CD4-positive, alpha-beta memory T cell (primary cell): ENCODE results near the gene TPK1. TPM values are rescaled to one million over a fixed set of nuclear protein-coding genes. Genes with fewer than 3 reads are reported as not detected.
A peak's percentile ranks its signal among the peaks of the same experiment; 100 is the strongest.

Experiments
- CTCF ChIA-PET: fragments of 350-600 bp; sonication (Branson Sonifier 250); formaldehyde crosslinking; loops from one replicate; lab custom pipeline; 2021; ENCODE audit warnings: inconsistent platforms; ENCODE audit not compliant: partially characterized antibody; lab: Charles Lee
- POLR2A ChIA-PET: fragments of 350-600 bp; sonication (Branson Sonifier 250); formaldehyde crosslinking; loops from one replicate; lab custom pipeline; 2021; ENCODE audit not compliant: partially characterized antibody; lab: Charles Lee
- DNase-seq, 5 donors: peaks; one replicate each; pipeline versions ENCODE4 v3.0.0 to v3.0.0-alpha.2; 2020 to 2022; ENCODE audit warnings: mixed read lengths in 1 of 5
- H3K27ac ChIP-seq: one replicate; pipeline ENCODE4 v1.7.0; 2013; ENCODE audit warnings: low read depth, low read length
- H3K27me3 ChIP-seq: 2 replicates; pipeline ENCODE4 v1.7.0; 2013; ENCODE audit warnings: mild to moderate bottlenecking, low read length, moderate library complexity; ENCODE audit not compliant: insufficient read depth
- H3K36me3 ChIP-seq: 2 replicates; pipeline ENCODE4 v1.7.0; 2013; ENCODE audit warnings: mild to moderate bottlenecking, low read length, moderate library complexity; ENCODE audit not compliant: insufficient read depth
- H3K4me1 ChIP-seq: 2 replicates; pipeline ENCODE4 v1.7.0; 2013; ENCODE audit warnings: mild to moderate bottlenecking, low read length, moderate library complexity; ENCODE audit not compliant: insufficient read depth
- H3K4me3 ChIP-seq, 2 donors: one replicate each; pipeline ENCODE4 v1.7.0; 2013; ENCODE audit warnings: low read length in 2 of 2, mild to moderate bottlenecking in 1 of 2
- H3K9me3 ChIP-seq, 2 donors: one replicate each; pipeline ENCODE4 v1.7.0; 2013; ENCODE audit warnings: low read length in 2 of 2, control low read depth in 1 of 2; ENCODE audit not compliant: control insufficient read depth in 1 of 2
- H3K27ac Mint-ChIP-seq, 7 donors: one replicate each; pipeline ENCODE4 v1.8.0; 2020 to 2021; ENCODE audit warnings: mixed read lengths in 7 of 7, mild to moderate bottlenecking in 6 of 7, inconsistent platforms in 3 of 7, moderate library complexity in 3 of 7
- H3K27me3 Mint-ChIP-seq, 2 donors: one replicate each; pipeline ENCODE4 v1.8.0; 2020 to 2021; ENCODE audit warnings: mixed read lengths in 2 of 2
- H3K36me3 Mint-ChIP-seq, 2 donors: one replicate each; pipeline ENCODE4 v1.8.0; 2020 to 2021; ENCODE audit warnings: mixed read lengths in 2 of 2, inconsistent platforms in 1 of 2, mild to moderate bottlenecking in 1 of 2
- H3K4me1 Mint-ChIP-seq, 4 donors: one replicate each; pipeline ENCODE4 v1.8.0; 2020 to 2021; ENCODE audit warnings: mixed read lengths in 4 of 4, mild to moderate bottlenecking in 1 of 4
- H3K4me3 Mint-ChIP-seq, 8 donors: one replicate each; pipeline ENCODE4 v1.8.0; 2020 to 2021; ENCODE audit warnings: mixed read lengths in 8 of 8, mild to moderate bottlenecking in 7 of 8, moderate library complexity in 6 of 8, inconsistent platforms in 3 of 8
- H3K9me3 Mint-ChIP-seq, 8 donors: one replicate each; pipeline ENCODE4 v1.8.0; 2020 to 2021; ENCODE audit warnings: mixed read lengths in 8 of 8, mild to moderate bottlenecking in 5 of 8, inconsistent platforms in 3 of 8, moderate library complexity in 1 of 8
- intact Hi-C: fragments of 100-400 bp; cut with micrococcal nuclease; formaldehyde crosslinking; loops from one replicate; pipeline ENCODE4 v1.15.1; 2023
- polyA plus RNA-seq, 2 donors: library from polyadenylated mRNA; unstranded; fragments of 300-500 nt; fragmentation: Illumina TruSeq; gene quantifications; one replicate each; pipeline ENCODE4 v1.2.3, GENCODE V29; 2021
- total RNA-seq, 2 experiments: library from RNA; stranded (reverse); gene quantifications; one replicate each; pipeline ENCODE4 v1.2.3, GENCODE V29; 2021

The TPK1 gene
- total and polyA plus RNA-seq, 4 experiments from 2014 or later, result 25.2 to 30.7 (median 27.8) TPM

GRCh38 chr7:144473908-144474307 lies 361.9 kb downstream of the TPK1 start:
- Histone ChIP-seq H3K27ac (no peak overlapping the region), H3K4me3 (no peak overlapping the region), H3K27me3 (no peaks in the 10 kb centered on the region), H3K36me3 (no peaks in the 10 kb centered on the region), H3K4me1 (no peaks in the 10 kb centered on the region), H3K9me3 (no peaks in the 10 kb centered on the region)
- Mint-ChIP-seq H3K27me3 (no peaks in the 10 kb centered on the region), H3K4me3 (no peak overlapping the region), H3K9me3 (peaks cover 0 to 1% (median 0%) of the 10 kb centered on the region in 8 donors), H3K27ac (peak overlapping the region in 1 of 7 donors; percentile 82), H3K36me3 (peaks cover 12 to 26% of the 10 kb centered on the region in 2 donors), H3K4me1 (peaks cover 0 to 2% (median 0%) of the 10 kb centered on the region in 4 donors)
- intact Hi-C loops, result no loop called here
- ChIA-PET CTCF (no interaction called here), POLR2A (no interaction called here)
- DNase-seq, result no peak

GRCh38 chr7:144470078-144470477 lies 365.8 kb downstream of the TPK1 start:
- ChIA-PET POLR2A (no interaction called here), CTCF (no interaction called here)
- H3K9me3 Mint-ChIP-seq, result peaks cover 4 to 19% (median 15%) of the 10 kb centered on the region in 8 donors
- Histone ChIP-seq H3K4me3 (no peak overlapping the region), H3K27me3 (no peaks in the 10 kb centered on the region), H3K9me3 (no peaks in the 10 kb centered on the region), H3K4me1 (no peaks in the 10 kb centered on the region), H3K36me3 (no peaks in the 10 kb centered on the region), H3K27ac (no peak overlapping the region)
- H3K4me3 Mint-ChIP-seq, result no peak overlapping the region
- no peak for DNase-seq
- H3K27me3 Mint-ChIP-seq, result no peaks in the 10 kb centered on the region
- peaks cover 0 to 2% (median 0%) of the 10 kb centered on the region in 4 donors for H3K4me1 Mint-ChIP-seq
- H3K27ac Mint-ChIP-seq, result no peak overlapping the region
- peaks cover 39 to 51% of the 10 kb centered on the region in 2 donors for H3K36me3 Mint-ChIP-seq
- intact Hi-C loops, result no loop called here

- ChIA-PET POLR2A (no interaction called here), CTCF (no interaction called here)
- H3K27me3 ChIP-seq, result no peaks in the 10 kb centered on the region
- Mint-ChIP-seq H3K27me3 (no peaks in the 10 kb centered on the region), H3K4me1 (peaks cover 0 to 2% (median 0%) of the 10 kb centered on the region in 4 donors), H3K4me3 (no peak overlapping the region), H3K36me3 (peaks cover 43 to 59% of the 10 kb centered on the region in 2 donors), H3K9me3 (peaks cover 6 to 28% (median 20%) of the 10 kb centered on the region in 8 donors), H3K27ac (no peak overlapping the region)
- no peak for DNase-seq
- intact Hi-C loops, result no loop called here
- H3K4me3 ChIP-seq, result no peak overlapping the region
- no peaks in the 10 kb centered on the region for H3K9me3 ChIP-seq
- no peaks in the 10 kb centered on the region for H3K36me3 ChIP-seq
- no peak overlapping the region for H3K27ac ChIP-seq
- no peaks in the 10 kb centered on the region for H3K4me1 ChIP-seq
Observed at GRCh38 chr7:144468990-144469732, 366.7 kb downstream of the TPK1 start.

- no peaks in the 10 kb centered on the region for H3K27me3 Mint-ChIP-seq
- Histone ChIP-seq H3K27ac (no peak overlapping the region), H3K9me3 (peaks cover 0 to 4% of the 10 kb centered on the region in 2 donors), H3K4me3 (no peak overlapping the region), H3K4me1 (no peaks in the 10 kb centered on the region), H3K27me3 (no peaks in the 10 kb centered on the region), H3K36me3 (no peaks in the 10 kb centered on the region)
- intact Hi-C loops, result no loop called here
- no peak for DNase-seq
- H3K4me1 Mint-ChIP-seq, result no peaks in the 10 kb centered on the region
- H3K4me3 Mint-ChIP-seq, result no peak overlapping the region
- CTCF ChIA-PET, result no interaction called here
- no peak overlapping the region for H3K27ac Mint-ChIP-seq
- H3K36me3 Mint-ChIP-seq, result peaks cover 64 to 77% of the 10 kb centered on the region in 2 donors
- POLR2A ChIA-PET, result no interaction called here
- H3K9me3 Mint-ChIP-seq, result peaks cover 4 to 80% (median 38%) of the 10 kb centered on the region in 8 donors
Observed at GRCh38 chr7:144459635-144460034, 376.2 kb downstream of the TPK1 start.

GRCh38 chr7:144455040-144455404 lies 380.8 kb downstream of the TPK1 start:
- DNase-seq, result no peak
- Histone ChIP-seq H3K9me3 (peaks cover 0 to 4% of the 10 kb centered on the region in 2 donors), H3K4me1 (no peaks in the 10 kb centered on the region), H3K36me3 (no peaks in the 10 kb centered on the region), H3K27ac (no peak overlapping the region), H3K4me3 (no peak overlapping the region), H3K27me3 (no peaks in the 10 kb centered on the region)
- no peak overlapping the region for H3K27ac Mint-ChIP-seq
- H3K9me3 Mint-ChIP-seq, result peaks cover 0 to 46% (median 26%) of the 10 kb centered on the region in 8 donors
- intact Hi-C loops, result no loop called here
- POLR2A ChIA-PET, result no interaction called here
- peaks cover 0 to 1% (median 0%) of the 10 kb centered on the region in 4 donors for H3K4me1 Mint-ChIP-seq
- H3K36me3 Mint-ChIP-seq, result peaks cover 45 to 61% of the 10 kb centered on the region in 2 donors
- H3K4me3 Mint-ChIP-seq, result no peak overlapping the region
- CTCF ChIA-PET, result no interaction called here
- H3K27me3 Mint-ChIP-seq, result no peaks in the 10 kb centered on the region

GRCh38 chr7:144454256-144455039 lies 381.4 kb downstream of the TPK1 start:
- Histone ChIP-seq H3K9me3 (peaks cover 0 to 4% of the 10 kb centered on the region in 2 donors), H3K4me3 (no peak overlapping the region), H3K27ac (no peak overlapping the region), H3K36me3 (no peaks in the 10 kb centered on the region), H3K4me1 (no peaks in the 10 kb centered on the region), H3K27me3 (no peaks in the 10 kb centered on the region)
- no peak overlapping the region for H3K27ac Mint-ChIP-seq
- H3K9me3 Mint-ChIP-seq, result peaks cover 0 to 41% (median 23%) of the 10 kb centered on the region in 8 donors
- ChIA-PET CTCF (interaction anchor here (0.5 kb wide), 1 partner anchor 19 kb away, joined by 3 read pairs; no protein-coding TSS in a partner anchor), POLR2A (no interaction called here)
- H3K4me3 Mint-ChIP-seq, result no peak overlapping the region
- no peak for DNase-seq
- intact Hi-C loops, result no loop called here
- no peaks in the 10 kb centered on the region for H3K27me3 Mint-ChIP-seq
- H3K4me1 Mint-ChIP-seq, result peaks cover 0 to 1% (median 0%) of the 10 kb centered on the region in 4 donors
- peaks cover 39 to 59% of the 10 kb centered on the region in 2 donors for H3K36me3 Mint-ChIP-seq

GRCh38 chr7:144452064-144452463 lies 383.8 kb downstream of the TPK1 start:
- H3K9me3 Mint-ChIP-seq, result peaks cover 0 to 30% (median 23%) of the 10 kb centered on the region in 8 donors
- no peak for DNase-seq
- H3K9me3 ChIP-seq, result peaks cover 0 to 4% of the 10 kb centered on the region in 2 donors
- intact Hi-C loops, result no loop called here
- no peaks in the 10 kb centered on the region for H3K27me3 Mint-ChIP-seq
- ChIA-PET POLR2A (no interaction called here), CTCF (no interaction called here)
- no peaks in the 10 kb centered on the region for H3K36me3 ChIP-seq
- H3K27ac Mint-ChIP-seq, result no peak overlapping the region
- H3K4me3 ChIP-seq, result no peak overlapping the region
- no peak overlapping the region for H3K27ac ChIP-seq
- peaks cover 0 to 1% (median 0%) of the 10 kb centered on the region in 4 donors for H3K4me1 Mint-ChIP-seq
- no peak overlapping the region for H3K4me3 Mint-ChIP-seq
- no peaks in the 10 kb centered on the region for H3K4me1 ChIP-seq
- H3K27me3 ChIP-seq, result no peaks in the 10 kb centered on the region
- H3K36me3 Mint-ChIP-seq, result peaks cover 30 to 53% of the 10 kb centered on the region in 2 donors
